Stimulated activated CD8-positive, alpha-beta memory T cell treated with anti-CD3 and anti-CD28 coated beads, Interleukin-15, amount 100 ng/mL, for 48 hours (primary cell): ENCODE measurements around the gene VPS54.
"Not testable (repeated sequence)": the region's sequence is repeated elsewhere in the genome, so short reads cannot be mapped to it uniquely, and the experiment has no call there.

ENCODE experiments used
- DNase-seq, 2 donors: peaks; one replicate each; pipeline ENCODE4 v3.0.0-alpha.2; 2020; ENCODE audit warnings: low read depth in 2 of 2

The VPS54 gene

GRCh38 chr2:64023485-64024258 is 4.4 kb upstream of the VPS54 start:
- no peak for DNase-seq

- no peak for DNase-seq
Observed at GRCh38 chr2:64021578-64021977, 2.4 kb upstream of the VPS54 start.

GRCh38 chr2:64019975-64020528 is 824 bp upstream of the VPS54 start:
- no peak for DNase-seq

GRCh38 chr2:64018701-64019082 is 536 bp downstream of the VPS54 start:
- DNase-seq: peak; percentile 21 to 23

- no peak for DNase-seq
Observed at GRCh38 chr2:64017811-64018700, 1.2 kb downstream of the VPS54 start.

GRCh38 chr2:64015898-64016297 is 3.3 kb downstream of the VPS54 start:
- no peak for DNase-seq

GRCh38 chr2:64015391-64015790 is 3.8 kb downstream of the VPS54 start:
- DNase-seq: no peak

- no peak for DNase-seq
Observed at GRCh38 chr2:64014628-64015027, 4.6 kb downstream of the VPS54 start.

GRCh38 chr2:64013053-64013452 is 6.2 kb downstream of the VPS54 start:
- DNase-seq: no peak

- DNase-seq: no peak
Observed at GRCh38 chr2:64012115-64012514, 7.1 kb downstream of the VPS54 start.

GRCh38 chr2:64008434-64009009 is 10.7 kb downstream of the VPS54 start:
- DNase-seq: no peak

- DNase-seq: no peak
Observed at GRCh38 chr2:64007924-64008323, 11.3 kb downstream of the VPS54 start.

- DNase-seq: no peak
Observed at GRCh38 chr2:64005707-64006356, 13.4 kb downstream of the VPS54 start.

- DNase-seq: no peak
Observed at GRCh38 chr2:64003239-64003638, 16.0 kb downstream of the VPS54 start.

- no peak for DNase-seq
Observed at GRCh38 chr2:64001382-64002101, 17.7 kb downstream of the VPS54 start.

GRCh38 chr2:64000630-64001381 is 18.4 kb downstream of the VPS54 start:
- DNase-seq: no peak

- DNase-seq: no peak
Observed at GRCh38 chr2:63999049-63999448, 20.2 kb downstream of the VPS54 start.

- DNase-seq: not testable (repeated sequence)
Observed at GRCh38 chr2:63996582-63997198, 22.5 kb downstream of the VPS54 start.

GRCh38 chr2:63994329-63995070 is 24.7 kb downstream of the VPS54 start:
- DNase-seq: not testable (repeated sequence)
